GM12874 (cell line): ENCODE results near the gene INO80.

ENCODE experiments used
- CTCF ChIP-seq: IDR thresholded peaks from 2 replicates; pipeline ENCODE4 v1.5.1; 2011; ENCODE audit warnings: low read depth, mild to moderate bottlenecking, control low read depth, low read length, moderate library complexity; ENCODE audit not compliant: insufficient read depth

Gene INO80

GRCh38 chr15:41010345-41010744 is 105.7 kb downstream of the INO80 start:
- no peak for TF ChIP-seq CTCF

- no peak for TF ChIP-seq CTCF
These were observed 109.6 kb downstream of the INO80 start for GRCh38 chr15:41006479-41006878.

- no peak for TF ChIP-seq CTCF
These were observed 111.6 kb downstream of the INO80 start for GRCh38 chr15:41004490-41004889.

- TF ChIP-seq CTCF: no peak
These were observed 114.4 kb downstream of the INO80 start for GRCh38 chr15:41001524-41002214.

GRCh38 chr15:40999190-40999589 is 116.9 kb downstream of the INO80 start:
- TF ChIP-seq CTCF: no peak

- TF ChIP-seq CTCF: no peak
These were observed 120.4 kb downstream of the INO80 start for GRCh38 chr15:40995656-40996055.

- TF ChIP-seq CTCF: no peak
These were observed 123.3 kb downstream of the INO80 start for GRCh38 chr15:40992825-40993224.
